ENCODE results near the gene SLTM.
"Not testable (repeated sequence)": the region's sequence is repeated elsewhere in the genome, so short reads cannot be mapped to it uniquely, and the experiment has no call there.

The SLTM gene

DNA sequence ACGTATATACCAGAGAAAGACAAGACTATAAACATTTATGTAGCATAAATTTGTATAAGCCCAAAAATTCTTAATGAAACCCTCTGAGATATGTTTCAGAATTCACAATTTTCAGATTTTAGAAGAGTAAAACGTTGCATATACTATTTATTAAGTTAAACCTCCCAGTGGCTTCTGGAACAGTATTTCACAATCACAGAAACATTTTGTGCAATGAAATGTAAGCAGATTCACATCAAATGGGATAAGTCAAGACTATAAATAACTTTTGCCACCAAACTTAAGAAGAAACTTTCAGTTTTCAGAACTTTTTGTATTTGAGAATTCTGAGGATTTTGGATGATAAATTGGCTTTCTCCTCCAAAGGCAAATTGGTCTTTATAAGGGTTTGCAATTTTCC is 9.2 kb downstream of the SLTM start:
- no peak for DNase-seq

GRCh38 chr15:58923696-58924300 is 9.7 kb downstream of the SLTM start:
- no peak for DNase-seq

DNA sequence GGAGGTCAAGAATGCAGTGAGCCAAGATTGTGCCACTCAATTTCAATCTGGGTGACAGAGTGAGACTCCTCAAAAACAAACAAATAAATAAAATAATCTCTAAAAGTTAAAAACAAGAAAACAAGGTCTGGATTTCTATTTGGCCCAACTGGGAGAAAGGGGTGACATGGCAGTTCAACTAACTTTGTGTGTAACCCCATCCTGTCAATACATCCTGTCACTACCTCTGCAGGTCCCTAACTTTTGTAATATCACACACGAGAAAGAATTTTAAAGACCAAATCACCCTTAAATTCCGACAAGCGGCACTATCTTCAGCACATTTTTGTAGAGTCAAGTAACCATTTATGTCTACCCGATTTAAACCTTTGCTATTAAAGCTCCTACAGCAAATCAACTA is 10.2 kb downstream of the SLTM start:
- no peak for DNase-seq

DNA sequence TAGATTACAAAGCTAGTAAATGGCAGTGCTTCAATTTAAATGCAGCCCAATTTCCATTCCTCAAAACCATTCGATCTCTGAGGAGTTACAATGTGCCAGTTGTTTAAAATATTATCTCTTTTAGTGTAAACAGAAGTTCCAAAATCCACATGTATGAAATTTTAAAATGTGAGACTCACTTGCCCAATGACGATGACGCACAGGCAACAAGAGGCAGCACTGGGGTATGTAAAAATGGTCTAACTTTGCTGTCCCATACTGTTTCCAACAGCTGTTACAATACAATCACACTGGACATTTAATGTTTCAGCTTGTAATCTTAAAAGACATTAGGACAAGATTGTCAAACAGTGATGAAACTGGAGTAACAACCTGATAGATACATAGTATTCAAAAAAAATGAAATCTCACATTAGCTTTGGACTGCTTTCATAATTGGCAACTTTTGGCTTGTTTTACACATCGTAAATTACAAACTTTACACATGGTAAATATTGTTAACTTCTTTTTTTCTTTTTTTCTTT is 12.2 kb downstream of the SLTM start:
- DNase-seq, result no peak

- DNase-seq, result not testable (repeated sequence)
Observed at GRCh38 chr15:58920447-58920846, 13.0 kb downstream of the SLTM start.

- DNase-seq, result no peak
Observed at GRCh38 chr15:58919232-58919631, 14.2 kb downstream of the SLTM start.

- no peak for DNase-seq
Observed at GRCh38 chr15:58918239-58918638, 15.2 kb downstream of the SLTM start.

- not testable (repeated sequence) for DNase-seq
Observed at GRCh38 chr15:58917613-58918129, 15.8 kb downstream of the SLTM start.

GRCh38 chr15:58916962-58917361 is 16.5 kb downstream of the SLTM start:
- no peak for DNase-seq

DNA sequence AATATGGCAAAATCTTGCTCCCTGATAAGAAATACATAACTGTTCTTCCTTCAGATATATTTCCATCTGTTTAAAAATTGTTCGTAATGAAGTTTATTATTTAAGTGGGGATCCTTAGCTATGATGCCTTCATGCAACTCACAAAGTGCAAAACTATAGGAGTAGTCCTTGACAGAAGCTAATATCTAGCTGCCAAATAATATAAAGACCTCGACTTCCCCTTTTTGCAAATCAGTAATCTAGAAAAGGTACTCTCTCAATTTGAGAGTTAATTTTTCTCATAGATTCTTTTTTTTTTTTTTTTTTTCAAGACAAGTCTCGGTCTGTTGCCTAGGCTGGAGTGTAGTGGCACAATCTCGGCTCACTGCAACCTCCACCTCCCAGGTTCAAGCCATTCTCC is 23.0 kb downstream of the SLTM start:
- DNase-seq, result no peak

DNA sequence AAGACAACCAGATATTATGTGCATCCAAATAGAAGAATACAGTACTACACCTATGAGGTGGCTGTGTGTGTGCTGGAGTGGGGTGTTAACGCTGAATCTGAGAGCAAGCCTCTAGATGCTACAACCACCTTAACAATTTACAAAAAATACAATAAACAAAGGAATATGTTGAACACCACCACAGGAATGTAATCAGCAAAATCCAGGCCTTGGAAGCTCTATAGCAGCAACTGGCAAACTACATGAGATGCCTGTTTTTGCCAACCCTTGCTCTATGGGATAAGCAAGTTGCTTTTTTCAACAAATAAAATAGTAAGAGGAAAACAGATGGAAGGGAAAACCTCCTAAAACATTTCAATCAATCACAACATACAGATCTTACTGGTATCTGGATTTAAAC is 23.9 kb downstream of the SLTM start:
- DNase-seq, result no peak

DNA sequence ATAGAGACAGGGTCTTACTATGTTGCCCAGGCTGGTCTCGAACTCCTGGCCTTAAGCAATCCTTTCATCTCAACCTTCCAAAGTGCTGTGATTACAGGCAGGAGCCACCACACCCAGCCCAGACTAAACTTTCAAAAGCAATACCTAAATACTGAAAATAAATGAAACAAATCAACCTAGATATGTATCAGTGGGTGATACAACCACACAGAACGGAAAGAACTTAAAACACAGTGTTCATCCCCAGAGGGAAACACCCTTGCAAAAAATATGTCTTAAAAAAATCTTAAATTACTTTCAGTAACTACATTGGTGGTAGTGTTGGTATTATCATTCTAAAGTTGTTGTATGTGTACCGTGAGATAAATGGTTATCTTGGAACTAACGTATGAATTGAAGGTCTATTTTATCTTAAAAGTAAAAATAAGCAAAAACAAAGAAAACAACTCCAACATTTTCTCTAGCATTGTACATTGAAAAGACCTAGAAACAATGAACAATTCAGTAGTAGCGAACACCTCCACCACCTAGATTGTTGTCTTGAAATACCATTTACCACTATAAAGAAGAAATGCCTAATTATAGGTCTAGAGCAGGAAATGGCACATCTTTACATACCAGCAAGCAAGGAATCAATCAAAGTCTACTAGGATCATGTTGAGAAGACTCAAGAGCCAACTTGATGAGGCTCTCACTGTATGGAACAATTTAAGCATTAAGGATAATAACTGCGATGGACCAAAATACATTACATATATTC is 24.7 kb downstream of the SLTM start:
- no peak for DNase-seq

- no peak for DNase-seq
Observed at GRCh38 chr15:58900631-58901030, 32.8 kb downstream of the SLTM start.

GRCh38 chr15:58898150-58898680 is 35.3 kb downstream of the SLTM start:
- DNase-seq, result no peak

GRCh38 chr15:58889363-58889762 is 44.1 kb downstream of the SLTM start:
- no peak for DNase-seq

DNA sequence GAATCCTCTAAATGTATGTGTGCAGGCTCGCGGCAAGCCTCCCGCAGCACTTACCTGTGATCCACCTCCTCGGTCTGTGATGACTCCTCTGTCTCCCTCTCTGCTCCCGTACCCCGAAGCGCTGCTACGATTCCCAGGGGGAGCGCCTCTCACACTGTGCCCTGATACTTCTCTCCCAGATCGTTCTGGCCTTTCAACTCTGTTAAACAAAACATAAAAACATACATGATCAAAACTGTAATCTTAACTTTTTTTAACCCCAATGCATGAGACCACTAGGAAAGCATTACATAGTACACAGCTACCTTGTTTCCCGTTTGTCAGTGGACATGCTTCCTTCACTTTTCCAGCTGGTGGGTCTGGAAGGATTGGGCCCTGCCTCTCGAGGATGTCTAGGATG is 46.6 kb downstream of the SLTM start:
- no peak for DNase-seq

DNA sequence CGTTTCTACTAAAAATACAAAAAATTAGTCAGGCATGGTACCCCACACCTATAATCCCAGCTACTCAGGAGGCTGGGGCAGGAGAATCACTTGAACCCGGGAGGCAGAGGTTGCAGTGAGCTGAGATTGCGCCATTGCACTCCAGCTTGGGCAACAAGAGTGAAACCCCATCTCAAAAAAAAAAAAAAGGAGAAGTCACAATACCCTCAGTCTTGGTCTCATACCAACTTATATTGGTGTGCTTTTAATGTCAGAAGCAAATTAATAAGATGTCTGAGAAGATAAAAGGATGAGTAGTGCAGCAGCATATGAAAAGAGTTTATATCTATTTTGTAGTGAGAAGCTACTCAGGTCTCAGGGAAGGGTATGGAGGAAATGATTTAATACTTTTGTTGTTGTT is 49.6 kb downstream of the SLTM start:
- DNase-seq, result not testable (repeated sequence)

GRCh38 chr15:58882243-58882642 is 51.2 kb downstream of the SLTM start:
- DNase-seq, result no peak

GRCh38 chr15:58880320-58880719 is 53.2 kb downstream of the SLTM start:
- no peak for DNase-seq

DNA sequence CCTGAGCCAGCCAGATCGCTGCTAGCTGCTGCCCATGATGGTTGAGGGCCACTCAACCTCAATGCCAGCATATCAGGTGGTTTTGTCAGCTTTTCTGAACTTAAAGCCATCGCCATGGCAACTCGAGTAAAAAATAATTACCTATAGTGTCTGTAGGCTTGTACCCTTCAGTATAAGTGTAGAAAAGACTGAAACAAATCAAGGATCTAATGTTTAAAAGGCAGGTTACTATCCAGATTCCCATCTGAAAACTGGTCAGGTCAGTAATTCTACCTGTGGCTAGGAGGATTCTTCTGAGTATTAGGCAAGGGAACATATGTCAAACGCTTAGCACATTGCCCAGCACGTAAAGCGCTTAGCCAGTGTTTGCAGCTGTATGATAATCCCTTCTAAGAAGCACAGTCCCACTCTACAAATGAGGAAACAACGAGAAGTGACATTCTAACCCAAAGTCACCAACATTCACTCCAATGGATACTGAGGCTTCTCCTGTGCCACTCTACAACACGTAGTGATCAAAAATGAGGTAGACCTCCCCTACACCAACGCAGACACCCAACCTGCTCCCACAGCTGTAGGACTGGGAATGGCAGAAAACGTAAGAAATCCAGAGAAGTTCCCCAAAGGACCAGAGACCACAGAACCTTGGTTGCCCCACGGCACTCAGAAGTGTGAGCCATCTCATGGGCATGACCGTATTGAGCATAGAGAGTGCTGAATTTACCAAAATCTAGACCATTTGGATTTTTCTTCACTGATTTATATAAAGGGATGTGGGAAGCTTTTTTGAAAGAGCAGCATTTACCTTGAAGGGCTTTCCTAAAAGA is 55.3 kb downstream of the SLTM start:
- DNase-seq, result no peak

DNA sequence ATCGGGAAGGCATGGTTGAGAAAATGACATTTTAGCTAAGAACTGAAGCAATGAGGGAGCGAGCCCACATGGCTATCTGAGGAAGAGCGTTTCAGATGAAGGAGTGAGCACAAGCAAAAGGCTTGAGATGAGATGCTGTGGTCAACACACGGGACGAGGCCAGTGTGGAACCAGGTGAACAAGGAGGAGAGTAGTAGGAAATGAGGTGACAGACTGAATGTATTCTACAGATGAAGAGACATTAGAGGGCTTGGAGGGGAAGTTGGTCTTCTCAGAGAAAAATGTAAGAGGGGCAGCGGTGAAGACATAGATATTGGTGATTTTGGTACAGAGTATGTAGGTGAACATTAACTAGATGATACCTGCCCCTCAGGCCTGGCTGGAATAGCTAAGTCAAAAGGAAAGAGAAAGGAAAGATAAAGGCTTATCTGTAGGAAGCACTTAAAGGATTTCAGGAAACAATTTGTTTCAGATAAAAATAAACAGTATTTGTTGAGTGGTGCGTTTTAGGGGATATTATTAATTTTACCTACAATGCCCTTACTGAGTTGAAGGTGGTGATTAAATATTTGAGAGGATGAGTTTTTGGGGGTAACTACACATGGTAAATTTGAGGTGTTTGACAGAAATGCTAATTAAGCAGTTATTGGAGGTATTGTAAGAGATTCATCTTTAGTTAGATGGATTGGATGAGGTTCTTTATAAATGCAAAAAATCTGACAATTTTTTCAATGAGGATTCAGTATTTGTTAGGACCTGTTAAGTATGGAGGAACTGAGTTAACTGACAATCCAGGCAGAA is 57.0 kb downstream of the SLTM start:
- DNase-seq, result no peak

- no peak for DNase-seq
Observed at GRCh38 chr15:58875343-58875742, 58.1 kb downstream of the SLTM start.

All from T1000 (cell line).